Activated CD8-positive, alpha-beta T cell treated with anti-CD3 and anti-CD28 coated beads for 36 hours (primary cell): ENCODE measurements around the gene TBC1D13. TPM values are rescaled to one million over a fixed set of nuclear protein-coding genes. Genes with fewer than 3 reads are reported as not detected.

Experiments used
- ATAC-seq: fragments of 200-7000 bp; cut with Tn5 transposase; one replicate; pipeline ENCODE4 v1.10.0; 2021; ENCODE audit warnings: mild to moderate bottlenecking, moderate library complexity
- CTCF ChIA-PET: fragments of 350-600 bp; sonication (Branson Sonifier 250); formaldehyde crosslinking; loops from one replicate; lab custom pipeline; 2021; ENCODE audit warnings: antibody characterized with exemption; lab: Charles Lee
- POLR2A ChIA-PET: fragments of 350-600 bp; sonication (Branson Sonifier 250); formaldehyde crosslinking; loops from one replicate; lab custom pipeline; 2021; ENCODE audit warnings: antibody characterized with exemption; lab: Charles Lee
- DNase-seq: peaks from one replicate; pipeline ENCODE4 v3.0.0-alpha.2; 2020
- H3K27ac Mint-ChIP-seq: one replicate; pipeline ENCODE4 v1.8.0; 2021; ENCODE audit warnings: mild to moderate bottlenecking, mixed read lengths
- H3K27me3 Mint-ChIP-seq: one replicate; pipeline ENCODE4 v1.8.0; 2021; ENCODE audit warnings: mixed read lengths
- H3K36me3 Mint-ChIP-seq: one replicate; pipeline ENCODE4 v1.8.0; 2021; ENCODE audit warnings: low read depth, mixed read lengths
- H3K4me1 Mint-ChIP-seq: one replicate; pipeline ENCODE4 v1.8.0; 2021; ENCODE audit warnings: low read depth, mixed read lengths
- H3K4me3 Mint-ChIP-seq: one replicate; pipeline ENCODE4 v1.8.0; 2021; ENCODE audit warnings: mild to moderate bottlenecking, moderate library complexity, mixed read lengths
- H3K9me3 Mint-ChIP-seq: one replicate; pipeline ENCODE4 v1.8.0; 2021; ENCODE audit warnings: mixed read lengths
- intact Hi-C: fragments of 100-400 bp; cut with micrococcal nuclease; formaldehyde crosslinking; loops from one replicate; pipeline ENCODE4 v1.10.0; 2022
- total RNA-seq, 2 experiments: library from RNA; stranded (reverse); gene quantifications; one replicate each; pipeline ENCODE4 v1.2.3, GENCODE V29; 2021
- TF ChIP-seq, protein P1 (sequence below): fragments of 200-600 bp; IDR thresholded peaks from one replicate; pipeline ENCODE4 v1.8.0; 2022; ENCODE audit warnings: antibody characterized with exemption, mild to moderate bottlenecking

Gene TBC1D13
- total RNA-seq, 2 experiments from 2014 or later = 11.7 to 12.5 TPM

DNA sequence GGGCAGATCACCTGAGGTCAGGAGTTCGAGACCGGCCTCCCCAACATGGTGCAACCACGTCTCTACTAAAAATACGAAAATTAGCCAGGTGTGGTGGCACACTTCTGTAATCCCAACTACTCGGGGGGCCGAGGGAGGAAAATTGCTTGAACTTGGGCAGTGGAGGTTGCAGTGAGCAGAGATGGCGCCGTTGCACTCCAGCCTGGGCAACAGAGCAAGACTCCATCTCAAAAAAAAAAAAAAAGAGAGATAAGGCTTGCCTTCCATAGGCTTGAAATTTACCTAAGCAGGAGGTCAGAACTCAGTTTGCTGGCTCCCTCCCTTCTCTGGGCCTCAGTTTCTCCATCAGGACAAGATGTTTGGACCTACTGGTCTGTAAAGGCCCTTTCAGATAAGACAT, 41.2 kb downstream of the TBC1D13 start:
- TF ChIP-seq, protein P1, sequence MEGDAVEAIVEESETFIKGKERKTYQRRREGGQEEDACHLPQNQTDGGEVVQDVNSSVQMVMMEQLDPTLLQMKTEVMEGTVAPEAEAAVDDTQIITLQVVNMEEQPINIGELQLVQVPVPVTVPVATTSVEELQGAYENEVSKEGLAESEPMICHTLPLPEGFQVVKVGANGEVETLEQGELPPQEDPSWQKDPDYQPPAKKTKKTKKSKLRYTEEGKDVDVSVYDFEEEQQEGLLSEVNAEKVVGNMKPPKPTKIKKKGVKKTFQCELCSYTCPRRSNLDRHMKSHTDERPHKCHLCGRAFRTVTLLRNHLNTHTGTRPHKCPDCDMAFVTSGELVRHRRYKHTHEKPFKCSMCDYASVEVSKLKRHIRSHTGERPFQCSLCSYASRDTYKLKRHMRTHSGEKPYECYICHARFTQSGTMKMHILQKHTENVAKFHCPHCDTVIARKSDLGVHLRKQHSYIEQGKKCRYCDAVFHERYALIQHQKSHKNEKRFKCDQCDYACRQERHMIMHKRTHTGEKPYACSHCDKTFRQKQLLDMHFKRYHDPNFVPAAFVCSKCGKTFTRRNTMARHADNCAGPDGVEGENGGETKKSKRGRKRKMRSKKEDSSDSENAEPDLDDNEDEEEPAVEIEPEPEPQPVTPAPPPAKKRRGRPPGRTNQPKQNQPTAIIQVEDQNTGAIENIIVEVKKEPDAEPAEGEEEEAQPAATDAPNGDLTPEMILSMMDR = no peak
- intact Hi-C loops = no loop called here

DNA sequence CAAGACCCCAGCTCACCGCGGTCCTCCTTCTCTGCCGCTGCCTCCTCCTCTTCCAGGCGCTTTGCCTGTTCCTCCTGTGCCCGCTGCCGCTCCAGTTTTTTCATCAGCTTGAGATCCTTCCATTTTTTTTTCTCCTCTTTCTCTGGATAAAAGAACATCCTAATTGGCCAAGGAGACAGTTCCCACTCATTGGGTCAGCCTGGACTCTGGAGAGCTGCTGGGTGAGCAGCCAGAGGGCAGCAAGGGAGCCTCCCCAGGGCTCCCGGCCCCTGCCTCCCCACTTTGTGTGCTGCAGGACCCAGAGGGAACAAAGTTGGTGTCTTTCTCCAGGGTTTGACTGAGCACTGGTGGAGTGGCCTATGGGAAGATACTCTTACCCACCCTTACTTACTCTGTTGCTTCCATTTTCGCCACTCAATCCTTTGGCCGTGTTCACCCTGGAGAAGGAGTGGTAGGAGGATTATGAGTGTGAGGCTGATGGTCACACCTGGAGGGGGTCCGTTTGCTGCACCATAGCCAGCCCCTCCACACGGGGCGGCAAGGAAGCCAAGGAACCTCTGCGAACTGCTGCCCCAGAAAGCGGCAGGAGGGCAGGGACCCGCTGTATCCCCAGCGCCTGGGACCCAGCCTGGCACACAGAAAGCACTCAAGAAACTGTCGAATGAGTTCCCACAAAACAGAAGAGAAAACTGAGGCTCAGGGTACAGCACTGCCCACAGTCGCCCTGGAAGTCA, 41.8 kb downstream of the TBC1D13 start:
- Mint-ChIP-seq H3K9me3 (no peaks in the 10 kb centered on the region), H3K4me3 (peak overlapping the region; percentile 89), H3K27me3 (no peaks in the 10 kb centered on the region), H3K27ac (peak overlapping the region; percentile 84), H3K4me1 (peaks cover 22% of the 10 kb centered on the region), H3K36me3 (peaks cover 34% of the 10 kb centered on the region)
- TF ChIP-seq, protein P1 = no peak
- intact Hi-C loops = no loop called here
- ChIA-PET CTCF (interaction anchor here (1.5 to 5.7 kb wide), 2 partner anchors 10 to 99 kb away, joined by 8 to 53 read pairs; partner anchors contain the start of gene ENDOG), POLR2A (interaction anchor here (1.4 to 5.3 kb wide), 3 partner anchors 10 to 41 kb away, joined by 3 to 41 read pairs (median 3); partner anchors contain the start of gene ENDOG)
- DNase-seq (no peak), ATAC-seq (peak; percentile 3)

More for the DNA sequence above, 41.2 kb downstream of the TBC1D13 start:
- Mint-ChIP-seq H3K4me1 (peaks cover 22% of the 10 kb centered on the region), H3K4me3 (peak overlapping the region; percentile 89), H3K36me3 (peaks cover 34% of the 10 kb centered on the region), H3K27ac (peak overlapping the region; percentile 84), H3K27me3 (no peaks in the 10 kb centered on the region), H3K9me3 (no peaks in the 10 kb centered on the region)
- POLR2A ChIA-PET = interaction anchor here (1.4 to 5.3 kb wide), 2 partner anchors 9 to 14 kb away, joined by 3 to 41 read pairs; partner anchors contain the start of gene ENDOG
- CTCF ChIA-PET = interaction anchor here (0.7 to 5.7 kb wide), 2 partner anchors 9 to 25 kb away, joined by 4 to 53 read pairs; partner anchors contain the start of gene ENDOG
- DNase-seq (peak; percentile 16), ATAC-seq (no peak)

DNA sequence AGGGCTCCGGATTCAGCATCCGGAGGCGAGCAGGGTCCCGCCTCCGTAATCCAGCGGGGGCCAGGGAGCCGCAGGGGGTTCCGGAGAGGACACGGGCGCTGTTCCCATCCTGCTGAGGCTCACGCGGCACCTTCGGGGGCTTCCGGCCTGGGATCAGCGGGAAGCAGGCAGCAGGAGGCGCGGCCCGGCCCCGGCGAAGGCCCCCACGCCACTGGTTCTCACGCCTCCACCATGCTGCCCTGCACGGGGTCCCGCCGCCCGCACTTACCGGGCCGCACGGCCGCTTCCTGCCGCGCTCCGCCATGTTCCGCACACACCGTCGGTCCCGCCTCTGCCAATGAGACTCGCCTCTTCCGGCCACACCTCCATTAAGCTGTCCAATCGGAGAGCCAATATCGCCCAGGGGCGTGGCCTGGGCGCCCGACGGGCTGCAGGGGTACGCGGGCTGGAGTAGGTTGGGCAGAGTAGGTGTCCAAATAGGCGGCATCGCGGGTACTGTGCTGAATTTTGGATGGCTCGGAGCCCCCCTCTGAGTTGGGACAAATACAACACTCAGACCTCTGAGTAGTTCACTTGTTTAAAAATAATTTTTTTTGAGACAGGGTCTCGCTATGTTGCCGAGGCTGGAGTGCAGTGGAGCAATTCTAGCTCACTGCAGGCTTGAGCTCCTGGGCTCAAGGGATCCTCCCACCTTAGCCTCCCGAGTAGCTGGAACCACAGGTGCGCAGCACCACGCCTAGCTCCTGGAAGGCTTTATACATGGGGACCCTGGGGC, 42.6 kb downstream of the TBC1D13 start, which contains the start of gene SPOUT1:
TSS of gene SPOUT1 (minus strand) at position 318 of the 775 bp plus-strand sequence. CDS start at position 304, 14 bp downstream.
- no peaks in the 10 kb centered on the region for H3K9me3 Mint-ChIP-seq
- H3K4me1 Mint-ChIP-seq = peaks cover 22% of the 10 kb centered on the region
- peak within 1 kb of the TSS; percentile 84 for H3K27ac Mint-ChIP-seq
- H3K4me3 Mint-ChIP-seq = peak within 1 kb of the TSS; percentile 89
- ChIA-PET POLR2A (interaction anchor here (0.6 to 5.3 kb wide), 5 partner anchors 10 to 302 kb away, joined by 3 to 41 read pairs (median 3); partner anchors contain the start of gene ENDOG), CTCF (interaction anchor here (0.7 to 5.7 kb wide), 4 partner anchors 11 to 128 kb away, joined by 3 to 53 read pairs (median 6); partner anchors contain the start of genes ENDOG, PKN3 and ZDHHC12)
- peaks cover 35% of the 10 kb centered on the region for H3K36me3 Mint-ChIP-seq
- no peaks in the 10 kb centered on the region for H3K27me3 Mint-ChIP-seq
- TF ChIP-seq, protein P1 = no peak
- peak; percentile 96 for DNase-seq
- peak; percentile 99 for ATAC-seq
- intact Hi-C loops = no loop called here

DNA sequence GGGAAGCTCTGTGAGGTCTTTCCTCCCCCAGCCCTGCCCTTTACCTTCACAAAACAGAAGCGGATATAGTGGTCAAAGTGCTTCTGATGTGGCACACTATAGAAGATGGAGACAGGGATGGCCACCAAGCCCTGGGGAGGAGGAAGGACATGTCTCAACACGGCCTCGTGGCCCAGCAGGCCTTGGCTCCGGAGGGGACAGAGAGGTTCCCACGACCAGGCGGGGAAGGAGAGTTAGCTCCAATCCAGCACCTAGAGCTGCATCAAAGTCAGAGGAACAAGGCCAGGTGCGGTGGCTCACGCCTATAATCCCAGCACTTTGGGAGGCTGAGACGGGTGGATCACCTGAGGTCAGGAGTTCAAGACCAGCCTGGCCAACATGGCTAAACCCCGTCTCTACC, 46.6 kb downstream of the TBC1D13 start:
- CTCF ChIA-PET = no interaction called here
- intact Hi-C loops = no loop called here
- Mint-ChIP-seq H3K4me3 (no peak overlapping the region), H3K36me3 (peaks cover 7% of the 10 kb centered on the region), H3K27me3 (no peaks in the 10 kb centered on the region), H3K4me1 (peaks cover 6% of the 10 kb centered on the region), H3K27ac (no peak overlapping the region), H3K9me3 (no peaks in the 10 kb centered on the region)
- POLR2A ChIA-PET = no interaction called here
- no peak for DNase-seq
- TF ChIP-seq, protein P1 = no peak
- ATAC-seq = no peak
